K562 (cell line): Measurements from ENCODE around the gene ZFAND6. TPM values are rescaled to one million over a fixed set of nuclear protein-coding genes. Genes with fewer than 3 reads are reported as not detected.

Experiments
- HLTF ChIP-seq: fragments of 450-650 bp; IDR thresholded peaks from 2 replicates; pipeline ENCODE4 v1.6.1; 2016
- TRIM24 ChIP-seq, 2 experiments: fragments of 450-650 bp; IDR thresholded peaks; 2 replicates each; pipeline ENCODE4 v1.6.1; 2016
- ZZZ3 ChIP-seq: fragments of 450-650 bp; IDR thresholded peaks from 2 replicates; pipeline ENCODE4 v1.6.1; 2016; ENCODE audit warnings: antibody characterized with exemption, mild to moderate bottlenecking, moderate library complexity
- polyA plus RNA-seq, 8 experiments: library from polyadenylated mRNA; depleted of rRNA in 4 of 8; stranded (reverse) in 5 of 8; unstranded in 3 of 8; fragments of >200 nt; fragmentation: Nextera tagmentation in 2 of 8; fragmentation: Illumina TruSeq in 1 of 8; extraction: Ambion mirVana in 2 of 8; extraction: Trizol in 1 of 8; gene quantifications; 2 replicates each; pipeline versions ENCODE4 v1.2.1 to v1.2.3, GENCODE V29; 2011 to 2014; ENCODE audit warnings: inconsistent platforms in 1 of 8, missing spikeins in 1 of 8
- total RNA-seq, 7 experiments: library from RNA; depleted of rRNA in 6 of 7; stranded (reverse); fragments of >200 nt in 6 of 7; fragmentation: Illumina TruSeq in 2 of 7; extraction: Trizol in 2 of 7; gene quantifications; 2 replicates each; pipeline versions ENCODE4 v1.2.1 to v1.2.3, GENCODE V29; 2011 to 2021; ENCODE audit warnings: low replicate concordance in 1 of 7
- TF ChIP-seq, protein P1 (sequence below): fragments of 200-800 bp; sonication (Bioruptor generic); IDR thresholded peaks from 2 replicates; pipeline ENCODE4 v1.6.1; 2016; ENCODE audit warnings: missing genetic modification characterization, missing compliant biosample characterization
- TF ChIP-seq, protein P2 (sequence below): fragments of 450-650 bp; IDR thresholded peaks from 2 replicates; pipeline ENCODE4 v1.6.1; 2016; ENCODE audit warnings: low read depth
- TF ChIP-seq, protein P3 (sequence below): fragments of 250-450 bp; sonication (Bioruptor Pico); IDR thresholded peaks from 2 replicates; pipeline ENCODE4 v1.8.0; 2022; ENCODE audit warnings: inconsistent platforms, mild to moderate bottlenecking, moderate library complexity, borderline replicate concordance
- TF ChIP-seq, protein P4 (sequence below): sonication (generic); formaldehyde crosslinking; IDR thresholded peaks from 2 replicates; pipeline ENCODE4 v1.8.1; 2022; ENCODE audit warnings: missing genetic modification reagents

ZFAND6 gene
- total and polyA plus RNA-seq, 9 of the 15 experiments (the other 6 are each of a cell fraction or from before 2014, with no cell fraction given), result 53.9 to 206 (median 88.9) TPM

DNA sequence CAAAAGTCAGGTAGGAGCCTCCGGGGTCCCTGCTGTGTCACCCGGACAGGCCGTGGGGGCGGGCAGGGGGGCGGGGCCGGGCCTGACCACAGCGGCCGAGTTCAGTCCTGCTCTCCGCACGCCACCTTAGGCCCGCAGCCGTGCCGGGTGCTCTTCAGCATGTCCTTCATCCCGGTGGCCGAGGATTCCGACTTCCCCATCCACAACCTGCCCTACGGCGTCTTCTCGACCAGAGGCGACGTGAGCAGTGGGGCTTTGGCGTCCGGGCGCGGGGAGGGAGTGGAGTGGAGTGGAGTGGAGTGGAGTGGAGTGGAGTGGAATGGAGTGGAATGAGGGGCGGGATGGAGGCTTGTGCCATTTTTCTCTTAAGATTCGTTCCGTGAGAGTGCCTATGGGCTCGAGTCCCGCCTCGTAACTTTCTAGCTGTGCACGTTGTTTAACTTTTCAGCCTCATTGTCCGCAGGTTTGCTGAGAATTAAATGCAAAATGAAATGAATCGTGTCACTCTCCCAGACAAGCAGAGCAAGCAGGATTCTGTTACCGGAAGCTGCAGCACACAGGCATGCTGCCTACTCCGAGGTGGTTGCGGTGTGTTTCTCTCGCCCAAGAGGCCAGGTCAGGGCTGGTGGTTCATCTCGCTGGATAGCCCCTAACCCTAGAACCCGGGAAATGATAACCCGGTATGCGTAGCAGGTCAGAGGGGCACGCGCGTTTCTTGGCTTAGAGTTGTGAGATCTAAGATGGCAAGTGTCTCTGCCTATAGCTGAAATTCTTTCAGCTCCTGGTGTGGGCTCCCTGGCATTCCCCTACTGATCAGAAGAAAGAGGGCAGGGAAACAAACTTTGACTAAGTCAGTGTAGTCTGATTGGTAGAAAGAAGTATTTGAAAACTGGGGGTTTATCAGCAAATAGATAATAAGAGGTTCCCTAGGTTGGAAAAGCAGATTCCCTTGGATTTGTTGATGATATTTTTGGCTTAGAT, 93.7 kb downstream of the ZFAND6 start, which contains the start of gene FAH (continued):
- TF ChIP-seq, protein P1, sequence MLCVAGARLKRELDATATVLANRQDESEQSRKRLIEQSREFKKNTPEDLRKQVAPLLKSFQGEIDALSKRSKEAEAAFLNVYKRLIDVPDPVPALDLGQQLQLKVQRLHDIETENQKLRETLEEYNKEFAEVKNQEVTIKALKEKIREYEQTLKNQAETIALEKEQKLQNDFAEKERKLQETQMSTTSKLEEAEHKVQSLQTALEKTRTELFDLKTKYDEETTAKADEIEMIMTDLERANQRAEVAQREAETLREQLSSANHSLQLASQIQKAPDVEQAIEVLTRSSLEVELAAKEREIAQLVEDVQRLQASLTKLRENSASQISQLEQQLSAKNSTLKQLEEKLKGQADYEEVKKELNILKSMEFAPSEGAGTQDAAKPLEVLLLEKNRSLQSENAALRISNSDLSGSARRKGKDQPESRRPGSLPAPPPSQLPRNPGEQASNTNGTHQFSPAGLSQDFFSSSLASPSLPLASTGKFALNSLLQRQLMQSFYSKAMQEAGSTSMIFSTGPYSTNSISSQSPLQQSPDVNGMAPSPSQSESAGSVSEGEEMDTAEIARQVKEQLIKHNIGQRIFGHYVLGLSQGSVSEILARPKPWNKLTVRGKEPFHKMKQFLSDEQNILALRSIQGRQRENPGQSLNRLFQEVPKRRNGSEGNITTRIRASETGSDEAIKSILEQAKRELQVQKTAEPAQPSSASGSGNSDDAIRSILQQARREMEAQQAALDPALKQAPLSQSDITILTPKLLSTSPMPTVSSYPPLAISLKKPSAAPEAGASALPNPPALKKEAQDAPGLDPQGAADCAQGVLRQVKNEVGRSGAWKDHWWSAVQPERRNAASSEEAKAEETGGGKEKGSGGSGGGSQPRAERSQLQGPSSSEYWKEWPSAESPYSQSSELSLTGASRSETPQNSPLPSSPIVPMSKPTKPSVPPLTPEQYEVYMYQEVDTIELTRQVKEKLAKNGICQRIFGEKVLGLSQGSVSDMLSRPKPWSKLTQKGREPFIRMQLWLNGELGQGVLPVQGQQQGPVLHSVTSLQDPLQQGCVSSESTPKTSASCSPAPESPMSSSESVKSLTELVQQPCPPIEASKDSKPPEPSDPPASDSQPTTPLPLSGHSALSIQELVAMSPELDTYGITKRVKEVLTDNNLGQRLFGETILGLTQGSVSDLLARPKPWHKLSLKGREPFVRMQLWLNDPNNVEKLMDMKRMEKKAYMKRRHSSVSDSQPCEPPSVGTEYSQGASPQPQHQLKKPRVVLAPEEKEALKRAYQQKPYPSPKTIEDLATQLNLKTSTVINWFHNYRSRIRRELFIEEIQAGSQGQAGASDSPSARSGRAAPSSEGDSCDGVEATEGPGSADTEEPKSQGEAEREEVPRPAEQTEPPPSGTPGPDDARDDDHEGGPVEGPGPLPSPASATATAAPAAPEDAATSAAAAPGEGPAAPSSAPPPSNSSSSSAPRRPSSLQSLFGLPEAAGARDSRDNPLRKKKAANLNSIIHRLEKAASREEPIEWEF (CRISPR knock-in tag), result no peak
- TF ChIP-seq TRIM24 (IDR thresholded peaks at IDR 0.05), result no peak
- TF ChIP-seq, protein P2, sequence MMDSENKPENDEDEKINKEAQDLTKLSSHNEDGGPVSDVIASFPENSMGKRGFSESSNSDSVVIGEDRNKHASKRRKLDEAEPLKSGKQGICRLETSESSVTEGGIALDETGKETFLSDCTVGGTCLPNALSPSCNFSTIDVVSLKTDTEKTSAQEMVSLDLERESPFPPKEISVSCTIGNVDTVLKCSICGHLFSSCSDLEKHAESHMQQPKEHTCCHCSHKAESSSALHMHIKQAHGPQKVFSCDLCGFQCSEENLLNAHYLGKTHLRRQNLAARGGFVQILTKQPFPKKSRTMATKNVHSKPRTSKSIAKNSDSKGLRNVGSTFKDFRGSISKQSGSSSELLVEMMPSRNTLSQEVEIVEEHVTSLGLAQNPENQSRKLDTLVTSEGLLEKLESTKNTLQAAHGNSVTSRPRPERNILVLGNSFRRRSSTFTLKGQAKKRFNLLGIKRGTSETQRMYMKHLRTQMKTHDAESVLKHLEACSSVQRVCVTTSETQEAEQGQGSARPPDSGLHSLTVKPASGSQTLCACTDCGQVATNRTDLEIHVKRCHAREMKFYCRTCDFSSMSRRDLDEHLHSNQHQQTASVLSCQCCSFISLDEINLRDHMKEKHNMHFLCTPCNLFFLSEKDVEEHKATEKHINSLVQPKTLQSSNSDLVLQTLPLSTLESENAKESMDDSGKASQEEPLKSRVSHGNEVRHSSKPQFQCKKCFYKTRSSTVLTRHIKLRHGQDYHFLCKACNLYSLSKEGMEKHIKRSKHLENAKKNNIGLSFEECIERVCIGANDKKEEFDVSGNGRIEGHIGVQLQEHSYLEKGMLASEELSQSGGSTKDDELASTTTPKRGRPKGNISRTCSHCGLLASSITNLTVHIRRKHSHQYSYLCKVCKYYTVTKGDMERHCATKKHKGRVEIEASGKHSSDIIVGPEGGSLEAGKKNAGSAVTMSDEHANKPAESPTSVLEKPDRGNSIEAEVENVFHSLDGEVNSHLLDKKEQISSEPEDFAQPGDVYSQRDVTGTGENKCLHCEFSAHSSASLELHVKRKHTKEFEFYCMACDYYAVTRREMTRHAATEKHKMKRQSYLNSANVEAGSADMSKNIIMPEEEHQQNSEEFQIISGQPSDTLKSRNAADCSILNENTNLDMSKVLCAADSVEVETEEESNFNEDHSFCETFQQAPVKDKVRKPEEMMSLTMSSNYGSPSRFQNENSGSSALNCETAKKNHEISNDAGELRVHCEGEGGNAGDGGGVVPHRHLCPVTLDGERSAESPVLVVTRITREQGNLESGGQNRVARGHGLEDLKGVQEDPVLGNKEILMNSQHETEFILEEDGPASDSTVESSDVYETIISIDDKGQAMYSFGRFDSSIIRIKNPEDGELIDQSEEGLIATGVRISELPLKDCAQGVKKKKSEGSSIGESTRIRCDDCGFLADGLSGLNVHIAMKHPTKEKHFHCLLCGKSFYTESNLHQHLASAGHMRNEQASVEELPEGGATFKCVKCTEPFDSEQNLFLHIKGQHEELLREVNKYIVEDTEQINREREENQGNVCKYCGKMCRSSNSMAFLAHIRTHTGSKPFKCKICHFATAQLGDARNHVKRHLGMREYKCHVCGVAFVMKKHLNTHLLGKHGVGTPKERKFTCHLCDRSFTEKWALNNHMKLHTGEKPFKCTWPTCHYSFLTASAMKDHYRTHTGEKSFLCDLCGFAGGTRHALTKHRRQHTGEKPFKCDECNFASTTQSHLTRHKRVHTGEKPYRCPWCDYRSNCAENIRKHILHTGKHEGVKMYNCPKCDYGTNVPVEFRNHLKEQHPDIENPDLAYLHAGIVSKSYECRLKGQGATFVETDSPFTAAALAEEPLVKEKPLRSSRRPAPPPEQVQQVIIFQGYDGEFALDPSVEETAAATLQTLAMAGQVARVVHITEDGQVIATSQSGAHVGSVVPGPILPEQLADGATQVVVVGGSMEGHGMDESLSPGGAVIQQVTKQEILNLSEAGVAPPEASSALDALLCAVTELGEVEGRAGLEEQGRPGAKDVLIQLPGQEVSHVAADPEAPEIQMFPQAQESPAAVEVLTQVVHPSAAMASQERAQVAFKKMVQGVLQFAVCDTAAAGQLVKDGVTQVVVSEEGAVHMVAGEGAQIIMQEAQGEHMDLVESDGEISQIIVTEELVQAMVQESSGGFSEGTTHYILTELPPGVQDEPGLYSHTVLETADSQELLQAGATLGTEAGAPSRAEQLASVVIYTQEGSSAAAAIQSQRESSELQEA, result no peak
- TF ChIP-seq, protein P3, sequence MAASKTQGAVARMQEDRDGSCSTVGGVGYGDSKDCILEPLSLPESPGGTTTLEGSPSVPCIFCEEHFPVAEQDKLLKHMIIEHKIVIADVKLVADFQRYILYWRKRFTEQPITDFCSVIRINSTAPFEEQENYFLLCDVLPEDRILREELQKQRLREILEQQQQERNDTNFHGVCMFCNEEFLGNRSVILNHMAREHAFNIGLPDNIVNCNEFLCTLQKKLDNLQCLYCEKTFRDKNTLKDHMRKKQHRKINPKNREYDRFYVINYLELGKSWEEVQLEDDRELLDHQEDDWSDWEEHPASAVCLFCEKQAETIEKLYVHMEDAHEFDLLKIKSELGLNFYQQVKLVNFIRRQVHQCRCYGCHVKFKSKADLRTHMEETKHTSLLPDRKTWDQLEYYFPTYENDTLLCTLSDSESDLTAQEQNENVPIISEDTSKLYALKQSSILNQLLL (CRISPR knock-in tag), result no peak
- TF ChIP-seq ZZZ3, result no peak
- no peak for TF ChIP-seq HLTF
- TF ChIP-seq, protein P4, sequence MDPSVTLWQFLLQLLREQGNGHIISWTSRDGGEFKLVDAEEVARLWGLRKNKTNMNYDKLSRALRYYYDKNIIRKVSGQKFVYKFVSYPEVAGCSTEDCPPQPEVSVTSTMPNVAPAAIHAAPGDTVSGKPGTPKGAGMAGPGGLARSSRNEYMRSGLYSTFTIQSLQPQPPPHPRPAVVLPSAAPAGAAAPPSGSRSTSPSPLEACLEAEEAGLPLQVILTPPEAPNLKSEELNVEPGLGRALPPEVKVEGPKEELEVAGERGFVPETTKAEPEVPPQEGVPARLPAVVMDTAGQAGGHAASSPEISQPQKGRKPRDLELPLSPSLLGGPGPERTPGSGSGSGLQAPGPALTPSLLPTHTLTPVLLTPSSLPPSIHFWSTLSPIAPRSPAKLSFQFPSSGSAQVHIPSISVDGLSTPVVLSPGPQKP (CRISPR knock-in tag), result no peak
